Panc1 (cell line): Measurements from ENCODE around the gene CYP24A1.

Experiments
- CTCF ChIP-seq: fragments of 450-650 bp; IDR thresholded peaks from 2 replicates; pipeline ENCODE4 v1.5.1; 2017; ENCODE audit warnings: mild to moderate bottlenecking
- POLR2AphosphoS5 ChIP-seq: IDR thresholded peaks from 2 replicates; pipeline ENCODE4 v1.6.1; 2012; ENCODE audit warnings: mild to moderate bottlenecking, low read depth, low read length, moderate library complexity
- REST ChIP-seq, 2 experiments: IDR thresholded peaks; 2 replicates each; pipeline ENCODE4 v1.6.1; 2011 to 2012; ENCODE audit warnings: low read depth in 2 of 2, control low read depth in 1 of 2, low read length in 1 of 2, mild to moderate bottlenecking in 1 of 2, moderate library complexity in 1 of 2; ENCODE audit not compliant: insufficient read depth in 1 of 2
- SIN3A ChIP-seq: IDR thresholded peaks from 2 replicates; pipeline ENCODE4 v1.6.1; 2012; ENCODE audit warnings: low read depth, mild to moderate bottlenecking, low read length, moderate library complexity, borderline replicate concordance; ENCODE audit not compliant: insufficient read depth

GRCh38 chr20:54140927-54141566 is 32.7 kb downstream of the CYP24A1 start:
- TF ChIP-seq CTCF (no peak), REST (IDR thresholded peaks at IDR 0.05; ENCODE audit: insufficient read depth in 1 of 2, low read depth in 2 of 2, low read length in 1 of 2) (no peak), POLR2AphosphoS5 (no peak), SIN3A (no peak)
